Breast epithelium (tissue), 4 donors: Measurements from ENCODE around the gene IRF2. TPM values are rescaled to one million over a fixed set of nuclear protein-coding genes. Genes with fewer than 3 reads are reported as not detected.
"Not testable (repeated sequence)": the region's sequence is repeated elsewhere in the genome, so short reads cannot be mapped to it uniquely, and the experiment has no call there.

Experiments
- DNase-seq, 2 donors: peaks; one replicate each; pipeline ENCODE4 v3.0.0-alpha.2; 2019; ENCODE audit warnings: low spot score in 2 of 2
- H3K27ac ChIP-seq, 2 donors: fragments of 200-600 bp; sonication (generic) in 1 of 2; one replicate each; pipeline ENCODE4 v1.5.1; 2016 to 2019; ENCODE audit warnings: mild to moderate bottlenecking in 1 of 2
- H3K27me3 ChIP-seq, 2 donors: fragments of 200-600 bp; sonication (generic) in 1 of 2; one replicate each; pipeline versions ENCODE4 v1.5.1 to v1.6.0; 2017 to 2019; ENCODE audit warnings: control low read depth in 1 of 2, mild to moderate bottlenecking in 1 of 2
- H3K36me3 ChIP-seq: fragments of 200-600 bp; one replicate; pipeline ENCODE4 v1.5.1; 2019
- H3K4me1 ChIP-seq, 2 donors: fragments of 200-600 bp; sonication (generic); one replicate each; pipeline ENCODE4 v1.5.1; 2016 to 2019; ENCODE audit warnings: control low read depth in 1 of 2
- H3K4me3 ChIP-seq, 3 donors: fragments of 200-600 bp; sonication (generic); 1 replicate in 2 of 3; 2 replicates in 1 of 3; pipeline ENCODE4 v1.5.1; 2016 to 2019; ENCODE audit warnings: mild to moderate bottlenecking in 3 of 3, moderate library complexity in 2 of 3
- H3K9me3 ChIP-seq, 2 donors: fragments of 200-600 bp; sonication (generic) in 1 of 2; one replicate each; pipeline ENCODE4 v1.5.1; 2016 to 2019; ENCODE audit warnings: control low read depth in 1 of 2
- POLR2A ChIP-seq: fragments of 450-650 bp; IDR thresholded peaks from one replicate; pipeline ENCODE4 v1.6.1; 2016; ENCODE audit warnings: antibody characterized with exemption, mild to moderate bottlenecking, moderate library complexity
- POLR2AphosphoS5 ChIP-seq, 3 donors: sonication (generic); formaldehyde crosslinking; IDR thresholded peaks; one replicate each; pipeline ENCODE4 v1.6.1; 2017; ENCODE audit warnings: antibody characterized with exemption in 3 of 3
- intact Hi-C: fragments of 100-400 bp; cut with DNase I; formaldehyde crosslinking; loops from one replicate; pipeline ENCODE4 v1.15.1; 2023; ENCODE audit warnings: low total_unique reads
- total RNA-seq, 3 donors: library from RNA; depleted of rRNA; stranded (reverse); fragments of >200 nt; gene quantifications; one replicate each; pipeline ENCODE4 v1.1.0, GENCODE V29; 2016
- TF ChIP-seq, protein P1 (sequence below), 3 donors: fragments of 450-650 bp; IDR thresholded peaks; one replicate each; pipeline ENCODE4 v1.5.1; 2016 to 2017; ENCODE audit warnings: antibody characterized with exemption in 3 of 3, mild to moderate bottlenecking in 3 of 3, moderate library complexity in 3 of 3

IRF2 gene
- total RNA-seq, 3 donors from 2014 or later = 27.4 to 57.8 (median 36.4) TPM

DNA sequence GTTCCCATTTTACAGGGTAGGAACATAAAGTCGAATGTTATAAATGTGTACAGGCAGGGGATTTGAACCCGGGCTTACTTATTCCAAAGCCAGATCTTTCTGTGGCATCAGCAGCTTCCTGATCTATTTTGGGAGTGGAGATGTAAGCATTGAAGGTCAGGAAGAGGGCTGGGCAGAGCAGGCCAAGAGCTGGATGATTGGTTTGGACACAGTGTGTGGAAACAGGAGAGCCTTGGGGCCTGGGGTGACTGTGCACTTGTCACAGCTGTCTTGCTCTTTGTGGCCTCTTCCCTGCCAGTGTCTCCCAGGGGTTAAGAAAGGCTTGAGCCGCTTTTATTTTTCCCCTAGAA is 128.8 kb downstream of the IRF2 start:
- Histone ChIP-seq H3K27ac (peak overlapping the region; percentile 59 to 65), H3K9me3 (no peaks in the 10 kb centered on the region), H3K4me3 (no peak overlapping the region), H3K27me3 (no peaks in the 10 kb centered on the region), H3K4me1 (no peaks in the 10 kb centered on the region), H3K36me3 (no peaks in the 10 kb centered on the region)
- no peak for DNase-seq
- intact Hi-C loops = no loop called here
- TF ChIP-seq, protein P1, sequence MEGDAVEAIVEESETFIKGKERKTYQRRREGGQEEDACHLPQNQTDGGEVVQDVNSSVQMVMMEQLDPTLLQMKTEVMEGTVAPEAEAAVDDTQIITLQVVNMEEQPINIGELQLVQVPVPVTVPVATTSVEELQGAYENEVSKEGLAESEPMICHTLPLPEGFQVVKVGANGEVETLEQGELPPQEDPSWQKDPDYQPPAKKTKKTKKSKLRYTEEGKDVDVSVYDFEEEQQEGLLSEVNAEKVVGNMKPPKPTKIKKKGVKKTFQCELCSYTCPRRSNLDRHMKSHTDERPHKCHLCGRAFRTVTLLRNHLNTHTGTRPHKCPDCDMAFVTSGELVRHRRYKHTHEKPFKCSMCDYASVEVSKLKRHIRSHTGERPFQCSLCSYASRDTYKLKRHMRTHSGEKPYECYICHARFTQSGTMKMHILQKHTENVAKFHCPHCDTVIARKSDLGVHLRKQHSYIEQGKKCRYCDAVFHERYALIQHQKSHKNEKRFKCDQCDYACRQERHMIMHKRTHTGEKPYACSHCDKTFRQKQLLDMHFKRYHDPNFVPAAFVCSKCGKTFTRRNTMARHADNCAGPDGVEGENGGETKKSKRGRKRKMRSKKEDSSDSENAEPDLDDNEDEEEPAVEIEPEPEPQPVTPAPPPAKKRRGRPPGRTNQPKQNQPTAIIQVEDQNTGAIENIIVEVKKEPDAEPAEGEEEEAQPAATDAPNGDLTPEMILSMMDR (IDR thresholded peaks at IDR 0.05) = no peak
- TF ChIP-seq POLR2AphosphoS5 (IDR thresholded peaks at IDR 0.05) (no peak), POLR2A (no peak)

DNA sequence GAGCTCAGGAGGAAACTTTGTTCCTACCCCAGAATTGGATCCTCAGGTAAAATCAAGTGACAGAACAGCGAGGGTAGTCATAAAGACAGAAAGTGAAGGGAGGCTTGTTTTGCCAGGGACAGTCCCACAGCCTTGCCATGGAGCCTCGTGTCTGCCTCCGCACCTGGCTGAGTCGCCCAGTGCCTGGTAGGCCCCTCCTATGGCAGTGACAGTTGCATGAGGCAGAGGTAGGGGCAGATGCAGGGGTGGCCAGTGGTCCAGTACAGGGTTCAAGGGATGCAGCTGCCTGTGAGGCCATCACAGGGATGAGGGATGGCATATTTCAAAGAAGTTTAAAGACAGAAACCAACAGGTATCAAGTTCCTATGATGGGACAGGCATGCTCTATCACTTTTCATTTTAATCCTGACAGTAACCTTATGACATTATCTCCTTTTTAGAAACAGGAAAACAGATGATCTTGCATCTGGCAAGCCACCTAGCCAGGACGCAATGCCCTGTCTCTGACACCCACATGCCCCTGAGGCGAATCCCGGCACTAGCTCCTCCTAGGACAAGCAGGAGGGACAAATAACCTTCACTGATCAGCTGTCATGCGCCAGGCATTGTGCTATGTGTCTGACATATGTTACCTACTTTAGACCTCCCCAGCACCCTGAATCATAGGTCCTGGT is 129.3 kb downstream of the IRF2 start:
- peak overlapping the region; percentile 59 to 65 for H3K27ac ChIP-seq
- no peak for DNase-seq
- no peak overlapping the region for H3K4me3 ChIP-seq
- H3K27me3 ChIP-seq = no peaks in the 10 kb centered on the region
- no peaks in the 10 kb centered on the region for H3K4me1 ChIP-seq
- intact Hi-C loops = no loop called here
- TF ChIP-seq POLR2AphosphoS5 (IDR thresholded peaks at IDR 0.05) = no peak
- TF ChIP-seq, protein P1 (IDR thresholded peaks at IDR 0.05) = no peak
- TF ChIP-seq POLR2A = no peak
- H3K36me3 ChIP-seq = no peaks in the 10 kb centered on the region
- H3K9me3 ChIP-seq = no peaks in the 10 kb centered on the region

DNA sequence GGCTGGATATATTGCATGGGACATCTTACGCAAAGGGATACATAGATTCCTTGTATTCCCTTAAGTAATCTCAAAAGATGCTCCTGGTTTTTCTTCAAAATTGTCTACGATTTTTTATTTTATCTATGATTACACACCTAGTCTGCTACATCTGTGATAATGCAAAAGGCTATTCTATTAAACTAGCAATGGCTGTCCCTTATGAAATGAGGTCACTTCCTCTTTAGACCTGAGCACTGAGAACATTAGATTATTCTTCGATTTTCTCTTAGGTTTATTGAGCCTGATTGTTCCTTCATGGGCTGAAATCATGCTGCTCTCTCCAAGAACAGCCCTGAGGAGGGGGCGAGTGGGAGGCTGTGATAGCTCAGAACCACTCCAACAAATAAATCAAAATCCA is 129.9 kb downstream of the IRF2 start:
- intact Hi-C loops = no loop called here
- H3K4me1 ChIP-seq = no peaks in the 10 kb centered on the region
- H3K9me3 ChIP-seq = no peaks in the 10 kb centered on the region
- TF ChIP-seq, protein P1 (IDR thresholded peaks at IDR 0.05) = no peak
- no peak for TF ChIP-seq POLR2A
- H3K4me3 ChIP-seq = no peak overlapping the region
- DNase-seq = no peak
- no peaks in the 10 kb centered on the region for H3K36me3 ChIP-seq
- H3K27me3 ChIP-seq = no peaks in the 10 kb centered on the region
- peak overlapping the region in 1 of 2 donors; percentile 65 for H3K27ac ChIP-seq

DNA sequence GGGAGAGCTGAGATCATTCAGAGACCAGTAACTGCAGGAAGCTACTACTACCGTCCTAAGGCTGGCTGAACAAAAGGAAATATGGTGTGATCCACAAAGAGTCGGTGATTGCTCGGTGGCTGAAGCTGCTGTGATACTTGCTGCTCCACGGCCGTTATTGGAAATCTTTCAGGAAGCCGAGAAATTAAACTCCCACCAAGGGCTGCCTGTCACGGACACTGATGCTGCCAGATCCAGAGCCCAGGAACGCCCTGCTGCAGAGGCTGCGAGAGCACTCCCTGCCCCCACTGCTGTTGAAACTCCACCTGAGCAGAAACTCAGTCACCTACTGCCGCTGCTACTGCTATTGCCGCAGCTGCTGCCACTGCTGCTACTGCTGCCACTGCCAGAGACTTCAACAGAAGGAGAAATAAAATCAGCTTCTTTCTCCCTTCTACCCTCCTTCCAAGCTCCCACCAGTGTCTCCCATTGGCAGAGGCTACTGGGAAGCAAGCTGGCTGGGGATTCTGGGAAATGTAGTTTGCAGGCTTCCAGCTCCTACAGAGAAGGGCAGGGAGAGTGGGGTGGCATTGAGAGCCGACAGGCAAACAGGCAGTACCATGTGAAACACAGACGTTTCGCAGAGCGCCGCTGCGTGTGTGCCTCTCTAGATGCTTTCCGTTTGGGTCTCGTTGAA is 130.7 kb downstream of the IRF2 start:
- intact Hi-C loops = no loop called here
- no peaks in the 10 kb centered on the region for H3K36me3 ChIP-seq
- H3K27ac ChIP-seq = peak overlapping the region; percentile 78 to 79
- H3K4me3 ChIP-seq = peak overlapping the region; percentile 59 to 75 (median 64)
- no peaks in the 10 kb centered on the region for H3K27me3 ChIP-seq
- TF ChIP-seq POLR2AphosphoS5 (IDR thresholded peaks at IDR 0.05) = peak in 2 of 3 donors; percentile 26 to 63
- TF ChIP-seq POLR2A = no peak
- peak; percentile 48 to 66 for DNase-seq
- no peaks in the 10 kb centered on the region for H3K4me1 ChIP-seq
- no peaks in the 10 kb centered on the region for H3K9me3 ChIP-seq

DNA sequence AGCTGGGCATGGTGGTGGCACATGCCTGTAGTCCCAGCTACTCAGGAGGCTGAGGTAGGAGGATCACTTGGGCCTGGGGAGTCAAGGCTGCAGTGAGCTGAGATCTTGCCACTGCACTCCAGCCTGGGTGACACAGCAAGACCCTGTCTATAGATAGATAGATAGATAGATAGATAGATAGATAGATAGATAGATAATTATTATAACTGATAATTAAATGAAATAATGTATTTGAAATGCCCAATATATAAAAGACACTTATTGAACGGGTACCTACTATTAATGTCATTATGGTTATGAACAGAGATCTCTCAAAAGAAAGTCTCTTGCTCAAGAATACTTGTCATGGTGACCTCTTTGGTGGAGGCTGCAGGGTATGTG is 131.5 kb downstream of the IRF2 start:
- H3K4me1 ChIP-seq, H3K4me3 ChIP-seq, DNase-seq, H3K36me3 ChIP-seq, intact Hi-C loops, H3K9me3 ChIP-seq, H3K27me3 ChIP-seq: not testable (repeated sequence)
- peak overlapping the region; percentile 78 to 79 for H3K27ac ChIP-seq

DNA sequence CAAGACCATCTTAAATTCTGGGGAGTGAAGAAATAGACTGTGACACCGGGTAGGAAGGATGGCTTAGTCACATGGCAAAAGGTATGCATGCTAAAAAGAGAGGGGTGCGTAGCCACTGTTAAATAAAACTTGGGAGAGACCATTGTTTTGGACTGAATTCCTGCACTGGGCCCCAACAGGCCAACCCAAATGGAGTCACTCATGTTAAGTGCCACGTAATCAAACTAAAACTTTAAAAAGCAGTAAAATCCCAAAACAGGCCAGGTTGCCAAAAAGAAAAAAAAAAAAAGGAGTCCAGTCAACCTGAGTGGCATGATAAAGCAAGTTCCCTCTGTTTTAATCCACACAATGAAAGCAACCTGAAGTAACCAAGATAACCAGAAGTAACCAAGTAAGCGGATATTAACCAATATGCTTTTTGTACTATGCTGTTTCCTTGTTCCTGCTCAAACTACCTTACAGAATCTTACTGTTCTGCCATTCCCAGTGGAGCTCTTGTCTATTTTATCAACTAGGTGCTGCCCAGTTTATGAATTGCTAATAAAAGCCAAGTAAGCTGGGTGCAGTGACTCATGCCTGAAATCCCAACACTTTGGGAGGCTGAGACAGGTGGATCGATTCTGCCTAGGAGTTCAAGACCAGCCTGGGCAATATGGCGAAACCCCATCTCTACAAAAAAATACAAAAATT is 132.0 kb downstream of the IRF2 start:
- no peaks in the 10 kb centered on the region for H3K36me3 ChIP-seq
- H3K27me3 ChIP-seq = no peaks in the 10 kb centered on the region
- TF ChIP-seq POLR2AphosphoS5 (IDR thresholded peaks at IDR 0.05) = no peak
- TF ChIP-seq, protein P1 (IDR thresholded peaks at IDR 0.05) = no peak
- TF ChIP-seq POLR2A = no peak
- intact Hi-C loops = no loop called here
- H3K4me1 ChIP-seq = no peaks in the 10 kb centered on the region
- DNase-seq = no peak
- H3K27ac ChIP-seq = no peak overlapping the region
- no peaks in the 10 kb centered on the region for H3K9me3 ChIP-seq
- no peak overlapping the region for H3K4me3 ChIP-seq

DNA sequence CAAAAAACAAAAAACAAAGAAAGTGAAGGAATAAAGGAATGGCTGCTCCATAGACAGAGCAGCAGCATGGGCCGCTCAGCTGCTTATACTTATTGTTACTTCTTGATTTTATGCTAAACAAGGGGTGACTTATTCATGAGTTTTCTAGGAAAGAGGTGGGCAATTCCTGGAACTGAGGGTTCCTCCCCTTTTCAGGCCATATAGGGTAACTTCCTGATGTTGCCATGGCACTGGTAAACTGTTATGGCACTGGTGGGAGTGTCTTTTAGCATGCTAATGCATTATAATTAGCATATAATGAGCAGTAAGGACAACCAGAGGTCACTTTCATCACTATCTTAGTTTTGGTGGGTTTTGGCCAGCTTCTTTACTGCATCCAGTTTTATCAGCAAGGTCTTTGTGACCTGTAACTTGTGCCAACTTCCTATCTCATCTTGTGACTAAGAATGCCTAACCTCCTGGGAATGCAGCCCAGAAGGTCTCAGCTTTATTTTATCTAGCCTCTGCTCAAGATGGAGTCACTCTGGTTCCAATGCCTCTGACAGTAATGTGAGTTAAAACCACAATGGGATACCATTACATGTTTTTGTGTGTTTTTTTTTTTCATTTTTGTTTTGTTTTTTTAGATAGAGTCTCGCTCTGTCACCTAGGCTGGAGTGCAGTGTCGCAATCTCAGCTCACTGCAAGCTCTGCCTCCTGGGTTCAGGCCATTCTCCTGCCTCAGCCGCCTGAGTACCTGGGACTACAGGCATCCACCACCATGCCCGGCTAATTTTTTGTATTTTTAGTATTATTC is 134.8 kb downstream of the IRF2 start:
- not testable (repeated sequence) for DNase-seq, H3K27me3 ChIP-seq

More for the DNA sequence above, 134.8 kb downstream of the IRF2 start:
- not testable (repeated sequence) for H3K9me3 ChIP-seq, H3K27ac ChIP-seq, H3K4me3 ChIP-seq, H3K36me3 ChIP-seq, H3K4me1 ChIP-seq
- intact Hi-C loops = loop anchor here (1.0 kb wide), 1 partner anchor 49 kb away; no protein-coding TSS in a partner anchor
